Adrenal gland (tissue), 12 donors: ENCODE data around the gene PRKN. TPM values are rescaled to one million over a fixed set of nuclear protein-coding genes. Genes with fewer than 3 reads are reported as not detected.

Source experiments
- DNase-seq, 7 donors: peaks; one replicate each; pipeline ENCODE4 v3.0.0-alpha.2; 2019 to 2020
- H3K27ac ChIP-seq, 5 donors: fragments of 200-600 bp; sonication (generic) in 4 of 5; 1 replicate in 3 of 5; 2 replicates in 2 of 5; pipeline versions ENCODE4 v1.5.1 to v1.8.0; 2016 to 2020; ENCODE audit warnings: mild to moderate bottlenecking in 1 of 5
- H3K27me3 ChIP-seq: fragments of 200-600 bp; 2 replicates; pipeline ENCODE4 v1.8.0; 2021
- H3K36me3 ChIP-seq, 2 donors: fragments of 200-600 bp; replicated peaks in 1 of 2; 1 replicate in 1 of 2; 2 replicates in 1 of 2; pipeline versions ENCODE4 v1.5.1 to v1.8.0; 2018 to 2022
- H3K4me1 ChIP-seq, 2 donors: fragments of 200-600 bp; replicated peaks in 1 of 2; 1 replicate in 1 of 2; 2 replicates in 1 of 2; pipeline versions ENCODE4 v1.5.1 to v1.8.0; 2018 to 2021
- H3K4me3 ChIP-seq, 4 donors: fragments of 200-600 bp; sonication (generic) in 3 of 4; one replicate each; pipeline ENCODE4 v1.5.1; 2016 to 2018
- H3K9me3 ChIP-seq, 3 donors: fragments of 200-600 bp; sonication (generic) in 1 of 3; replicated peaks in 1 of 3; 1 replicate in 2 of 3; 2 replicates in 1 of 3; pipeline versions ENCODE4 v1.5.1 to v1.8.0; 2016 to 2021
- CTCF ChIP-seq, 6 experiments: fragments of 450-650 bp in 4 of 6; fragments of 200-600 bp in 2 of 6; sonication (generic) in 1 of 6; IDR thresholded peaks; 1 replicate in 5 of 6; 2 replicates in 1 of 6; pipeline versions ENCODE4 v1.5.1 to v1.8.0; 2016 to 2021; ENCODE audit warnings: antibody characterized with exemption in 6 of 6, mild to moderate bottlenecking in 2 of 6, moderate library complexity in 1 of 6
- POLR2A ChIP-seq, 2 donors: fragments of 450-650 bp; IDR thresholded peaks; one replicate each; pipeline ENCODE4 v1.6.1; 2017; ENCODE audit warnings: antibody characterized with exemption in 2 of 2, mild to moderate bottlenecking in 2 of 2, moderate library complexity in 1 of 2
- WGBS, 4 donors: extraction: QIAGEN DNeasy Blood & Tissue Kit in 2 of 4; methylation state at CpG; one replicate each; pipeline versions ENCODE4 v1.1.5 to v1.1.7; 2013 to 2017; 5-methylcytosine and 5-hydroxymethylcytosine counted together
- intact Hi-C, 2 donors: fragments of 100-400 bp; cut with DNase I; formaldehyde crosslinking; loops; one replicate each; pipeline versions ENCODE4 v1.14.1 to v1.15.0; 2022 to 2023
- polyA plus RNA-seq, 3 donors: library from polyadenylated mRNA; stranded (reverse); fragments of 200-250 nt in 2 of 3; fragments of 350-450 nt in 1 of 3; fragmentation: Illumina TruSeq in 1 of 3; extraction: RNeasy Lipid Tissue Mini Kit (QIAGEN cat#74804) in 1 of 3; gene quantifications; one replicate each; pipeline ENCODE4 v1.2.3, GENCODE V29; 2013 to 2014
- total RNA-seq, 9 donors: library from RNA; depleted of rRNA in 4 of 9; stranded (reverse); fragments of >200 nt in 4 of 9; fragments of 120-200 nt in 1 of 9; fragmentation: NEBNext Ultra II Directional in 1 of 9; extraction: Animal tissue kit (Norgen Biotek cat#: 25700) in 1 of 9; gene quantifications; one replicate each; pipeline versions ENCODE4 v1.1.0 to v1.2.4, GENCODE V29; 2013 to 2023
- donor health status: healthy with polysubstance abuse.
- donor health status: Bipolar disorder and iron deficiency.
- donor health status: DM: yes; HTN: yes; CAD: no.
- donor health status: DM: no; HTN: no; CAD: no.
- donor health status: DM: no; HTN: no; CAD: no.
- donor health status: DM: yes; HTN: yes; CAD: no.

PRKN gene
- total and polyA plus RNA-seq, 12 donors = 1.9 to 159 (median 13.3) TPM

GRCh38 chr6:162177746-162178145 is 549.8 kb downstream of the PRKN start:
- 19 to 40% (median 30%) methylated on average over 4 of the region's 4 CpGs for WGBS, 4 donors
- H3K27ac ChIP-seq = no peak overlapping the region
- intact Hi-C loops = no loop called here

GRCh38 chr6:162173466-162173865 is 554.1 kb downstream of the PRKN start:
- Histone ChIP-seq H3K9me3 (no peaks in the 10 kb centered on the region), H3K4me3 (no peak overlapping the region), H3K27ac (no peak overlapping the region), H3K27me3 (no peaks in the 10 kb centered on the region), H3K36me3 (no peaks in the 10 kb centered on the region), H3K4me1 (no peaks in the 10 kb centered on the region)
- TF ChIP-seq POLR2A (IDR thresholded peaks at IDR 0.05) (no peak), CTCF (IDR thresholded peaks at IDR 0.05) (no peak)
- intact Hi-C loops = no loop called here
- 88 to 94% (median 93%) methylated on average over 1 of the region's 1 CpG for WGBS, 4 donors
- DNase-seq = no peak

More at GRCh38 chr6:162177746-162178145, 549.8 kb downstream of the PRKN start:
- DNase-seq = peak in 5 of 7 donors; percentile 15 to 62 (median 29)
- no peaks in the 10 kb centered on the region for H3K9me3 ChIP-seq
- no peaks in the 10 kb centered on the region for H3K36me3 ChIP-seq
- H3K4me3 ChIP-seq = no peak overlapping the region
- H3K4me1 ChIP-seq = no peaks in the 10 kb centered on the region
- TF ChIP-seq POLR2A (IDR thresholded peaks at IDR 0.05) = no peak
- TF ChIP-seq CTCF (IDR thresholded peaks at IDR 0.05) = peak; percentile 7 to 36 (median 26)
- no peaks in the 10 kb centered on the region for H3K27me3 ChIP-seq

- 77 to 92% (median 85%) methylated on average over 6 to 9 of the region's 9 CpGs for WGBS, 4 donors
- H3K36me3 ChIP-seq = no peaks in the 10 kb centered on the region
- TF ChIP-seq CTCF (IDR thresholded peaks at IDR 0.05) (no peak), POLR2A (IDR thresholded peaks at IDR 0.05) (no peak)
- intact Hi-C loops = no loop called here
- H3K4me1 ChIP-seq = no peaks in the 10 kb centered on the region
- DNase-seq = no peak
- no peak overlapping the region for H3K4me3 ChIP-seq
- H3K9me3 ChIP-seq = no peaks in the 10 kb centered on the region
- H3K27ac ChIP-seq = no peak overlapping the region
- H3K27me3 ChIP-seq = no peaks in the 10 kb centered on the region
Measured at GRCh38 chr6:162165479-162165878, 562.1 kb downstream of the PRKN start.

- Histone ChIP-seq H3K27me3 (no peaks in the 10 kb centered on the region), H3K9me3 (no peaks in the 10 kb centered on the region), H3K4me1 (no peaks in the 10 kb centered on the region), H3K4me3 (no peak overlapping the region), H3K36me3 (no peaks in the 10 kb centered on the region), H3K27ac (no peak overlapping the region)
- WGBS, 4 donors = 44 to 51% (median 46%) methylated on average over 3 of the region's 3 CpGs
- TF ChIP-seq CTCF (IDR thresholded peaks at IDR 0.05) = no peak
- no peak for TF ChIP-seq POLR2A (IDR thresholded peaks at IDR 0.05)
- intact Hi-C loops = no loop called here
- DNase-seq = no peak
Measured at GRCh38 chr6:162157167-162157870, 570.2 kb downstream of the PRKN start.
